A673 (cell line): ENCODE results near the gene CCDC172. TPM values are rescaled to one million over a fixed set of nuclear protein-coding genes. Genes with fewer than 3 reads are reported as not detected.

Experiments
- BruUV-seq: library from RNA; stranded (reverse); fragments of 400-500 nt; replicated peaks from 2 replicates; lab custom pipeline; 2021; lab: Mats Ljungman, UMichigan
- CTCF ChIA-PET: fragments of 300-600 bp; sonication (Branson Sonifier 250); formaldehyde crosslinking; loops from one replicate; lab custom pipeline; 2022; ENCODE audit warnings: antibody characterized with exemption; lab: Charles Lee
- POLR2A ChIA-PET: fragments of 300-600 bp; sonication (Branson Sonifier 250); formaldehyde crosslinking; loops from one replicate; lab custom pipeline; 2022; ENCODE audit warnings: antibody characterized with exemption; ENCODE audit not compliant: low non-redundant PET; lab: Charles Lee
- DNase-seq: peaks from one replicate; pipeline ENCODE4 v3.0.0-alpha.2; 2015; ENCODE audit warnings: low spot score
- H3K27ac ChIP-seq: fragments of 200-600 bp; sonication (generic); 2 replicates; pipeline ENCODE4 v1.5.1; 2016; ENCODE audit warnings: mixed run types, low read depth, mild to moderate bottlenecking, mixed read lengths, antibody characterized with exemption, low read length; ENCODE audit not compliant: poor library complexity, severe bottlenecking
- H3K27me3 ChIP-seq: fragments of 200-600 bp; sonication (generic); replicated peaks from 2 replicates; pipeline ENCODE4 v1.6.1; 2017; ENCODE audit warnings: mixed run types, low read depth, mild to moderate bottlenecking, mixed read lengths, antibody characterized with exemption, low read length; ENCODE audit not compliant: insufficient read depth, poor library complexity
- H3K36me3 ChIP-seq: fragments of 200-600 bp; sonication (generic); 2 replicates; pipeline ENCODE4 v1.6.1; 2016; ENCODE audit warnings: mixed run types, mild to moderate bottlenecking, mixed read lengths, antibody characterized with exemption, low read length; ENCODE audit not compliant: insufficient read depth, poor library complexity, severe bottlenecking
- H3K4me1 ChIP-seq: fragments of 200-600 bp; sonication (generic); 2 replicates; pipeline ENCODE4 v1.6.1; 2017; ENCODE audit warnings: mixed run types, mild to moderate bottlenecking, mixed read lengths, antibody characterized with exemption, low read length; ENCODE audit not compliant: insufficient read depth, poor library complexity, severe bottlenecking
- H3K4me3 ChIP-seq: fragments of 200-600 bp; sonication (generic); 2 replicates; pipeline ENCODE4 v1.5.1; 2016; ENCODE audit warnings: low read depth, mixed run types, mild to moderate bottlenecking, mixed read lengths, low read length; ENCODE audit not compliant: poor library complexity, severe bottlenecking
- H3K9me3 ChIP-seq: fragments of 200-600 bp; sonication (generic); 2 replicates; pipeline ENCODE4 v1.6.1; 2016; ENCODE audit warnings: mixed run types, low read depth, mild to moderate bottlenecking, mixed read lengths, antibody characterized with exemption, low read length; ENCODE audit not compliant: poor library complexity, severe bottlenecking
- EZH2 ChIP-seq: fragments of 200-600 bp; sonication (generic); IDR thresholded peaks from 2 replicates; pipeline ENCODE4 v1.6.1; 2017; ENCODE audit warnings: borderline replicate concordance, low read depth, mild to moderate bottlenecking, mixed read lengths, antibody characterized with exemption, low read length; ENCODE audit not compliant: poor library complexity, severe bottlenecking
- intact Hi-C: fragments of 100-400 bp; cut with micrococcal nuclease; formaldehyde crosslinking; loops from one replicate; pipeline ENCODE4 v1.10.0; 2022; ENCODE audit not compliant: unreplicated experiment
- total RNA-seq: library from RNA; stranded (reverse); gene quantifications from 2 replicates; pipeline ENCODE4 v1.2.3, GENCODE V29; 2021
- TF ChIP-seq, protein P1 (sequence below): fragments of 300-800, 200-600 bp; sonication (generic); conservative IDR thresholded peaks from 2 replicates; pipeline ENCODE4 v1.5.1; 2017; ENCODE audit warnings: low read depth, mild to moderate bottlenecking, antibody characterized with exemption, low read length, moderate library complexity, mixed read lengths

CCDC172 gene
- total RNA-seq, 1 experiment from 2014 or later: not detected

GRCh38 chr10:116427671-116428070 lies 103.4 kb downstream of the CCDC172 start, which contains the start of gene PNLIPRP3:
Gene PNLIPRP3, plus strand, starts transcription at chr10:116427847. Its CDS starts 166 bp downstream, at chr10:116428013.
- no TSS peak for BruUV-seq
- intact Hi-C loops: no loop called here
- no peak within 1 kb of the TSS for H3K4me3 ChIP-seq
- ChIA-PET CTCF (no interaction called here), POLR2A (no interaction called here)
- no peaks in the 10 kb centered on the region for H3K9me3 ChIP-seq
- H3K27me3 ChIP-seq: peaks cover 15% of the 10 kb centered on the region
- no peaks in the 10 kb centered on the region for H3K36me3 ChIP-seq
- TF ChIP-seq EZH2: no peak
- TF ChIP-seq, protein P1, sequence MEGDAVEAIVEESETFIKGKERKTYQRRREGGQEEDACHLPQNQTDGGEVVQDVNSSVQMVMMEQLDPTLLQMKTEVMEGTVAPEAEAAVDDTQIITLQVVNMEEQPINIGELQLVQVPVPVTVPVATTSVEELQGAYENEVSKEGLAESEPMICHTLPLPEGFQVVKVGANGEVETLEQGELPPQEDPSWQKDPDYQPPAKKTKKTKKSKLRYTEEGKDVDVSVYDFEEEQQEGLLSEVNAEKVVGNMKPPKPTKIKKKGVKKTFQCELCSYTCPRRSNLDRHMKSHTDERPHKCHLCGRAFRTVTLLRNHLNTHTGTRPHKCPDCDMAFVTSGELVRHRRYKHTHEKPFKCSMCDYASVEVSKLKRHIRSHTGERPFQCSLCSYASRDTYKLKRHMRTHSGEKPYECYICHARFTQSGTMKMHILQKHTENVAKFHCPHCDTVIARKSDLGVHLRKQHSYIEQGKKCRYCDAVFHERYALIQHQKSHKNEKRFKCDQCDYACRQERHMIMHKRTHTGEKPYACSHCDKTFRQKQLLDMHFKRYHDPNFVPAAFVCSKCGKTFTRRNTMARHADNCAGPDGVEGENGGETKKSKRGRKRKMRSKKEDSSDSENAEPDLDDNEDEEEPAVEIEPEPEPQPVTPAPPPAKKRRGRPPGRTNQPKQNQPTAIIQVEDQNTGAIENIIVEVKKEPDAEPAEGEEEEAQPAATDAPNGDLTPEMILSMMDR: no peak
- H3K27ac ChIP-seq: no peak within 1 kb of the TSS
- no peak for DNase-seq
- no peaks in the 10 kb centered on the region for H3K4me1 ChIP-seq

GRCh38 chr10:116429288-116429977 lies 105.2 kb downstream of the CCDC172 start:
- TF ChIP-seq EZH2: no peak
- TF ChIP-seq, protein P1: no peak
- Histone ChIP-seq H3K36me3 (no peaks in the 10 kb centered on the region), H3K27me3 (peaks cover 15% of the 10 kb centered on the region), H3K9me3 (no peaks in the 10 kb centered on the region), H3K4me1 (no peaks in the 10 kb centered on the region), H3K4me3 (no peak overlapping the region), H3K27ac (no peak overlapping the region)
- DNase-seq: no peak
- intact Hi-C loops: no loop called here
- BruUV-seq: no TSS peak
- ChIA-PET POLR2A (no interaction called here), CTCF (no interaction called here)

Other genes starting within 250 kb of the CCDC172 start
- not detected in 2 replicates for gene GFRA1, start 51.2 kb upstream of the CCDC172 start, total RNA-seq
- not detected in 2 replicates for gene PNLIPRP3, start 103.4 kb downstream of the CCDC172 start, total RNA-seq
- gene PNLIP, start 221.5 kb downstream of the CCDC172 start, total RNA-seq: not detected in 2 replicates